ENCODE data around the gene C11orf21. TPM values are rescaled to one million over a fixed set of nuclear protein-coding genes. Genes with fewer than 3 reads are reported as not detected.
A peak's percentile ranks its signal among the peaks of the same experiment; 100 is the strongest.

The C11orf21 gene
- total RNA-seq, 1 donor from 2014 or later: not detected

GRCh38 chr11:2307501-2308331 lies 6.0 kb upstream of the C11orf21 start:
- Histone ChIP-seq H3K4me3 (ENCODE audit: low read depth, low read length) (no peak overlapping the region), H3K36me3 (ENCODE audit: control insufficient read depth, insufficient read depth, low read length) (no peaks in the 10 kb centered on the region), H3K27me3 (ENCODE audit: control insufficient read depth, insufficient read depth, low read length) (no peaks in the 10 kb centered on the region)
- TF ChIP-seq CTCF (IDR thresholded peaks at IDR 0.05; ENCODE audit: insufficient read depth, low read length, severe bottlenecking): no peak
- FAIRE-seq (no peak), DNase-seq (ENCODE audit: low read depth) (no peak)

GRCh38 chr11:2306877-2307500 lies 5.3 kb upstream of the C11orf21 start:
- no peaks in the 10 kb centered on the region for H3K36me3 ChIP-seq (ENCODE audit: control insufficient read depth, insufficient read depth, low read length)
- no peaks in the 10 kb centered on the region for H3K27me3 ChIP-seq (ENCODE audit: control insufficient read depth, insufficient read depth, low read length)
- DNase-seq (ENCODE audit: low read depth): no peak
- TF ChIP-seq CTCF (IDR thresholded peaks at IDR 0.05; ENCODE audit: insufficient read depth, low read length, severe bottlenecking): no peak
- FAIRE-seq: no peak
- H3K4me3 ChIP-seq (ENCODE audit: low read depth, low read length): no peak overlapping the region

GRCh38 chr11:2306452-2306823 lies 4.7 kb upstream of the C11orf21 start:
- DNase-seq (ENCODE audit: low read depth) (no peak), FAIRE-seq (no peak)
- H3K27me3 ChIP-seq (ENCODE audit: control insufficient read depth, insufficient read depth, low read length): no peaks in the 10 kb centered on the region
- no peak overlapping the region for H3K4me3 ChIP-seq (ENCODE audit: low read depth, low read length)
- no peak for TF ChIP-seq CTCF (IDR thresholded peaks at IDR 0.05; ENCODE audit: insufficient read depth, low read length, severe bottlenecking)
- H3K36me3 ChIP-seq (ENCODE audit: control insufficient read depth, insufficient read depth, low read length): no peaks in the 10 kb centered on the region

- Histone ChIP-seq H3K36me3 (ENCODE audit: control insufficient read depth, insufficient read depth, low read length) (no peaks in the 10 kb centered on the region), H3K4me3 (ENCODE audit: low read depth, low read length) (no peak overlapping the region), H3K27me3 (ENCODE audit: control insufficient read depth, insufficient read depth, low read length) (no peaks in the 10 kb centered on the region)
- no peak for TF ChIP-seq CTCF (IDR thresholded peaks at IDR 0.05; ENCODE audit: insufficient read depth, low read length, severe bottlenecking)
- FAIRE-seq: peak; percentile 92
- no peak for DNase-seq (ENCODE audit: low read depth)
Observed at GRCh38 chr11:2305788-2306451, 4.2 kb upstream of the C11orf21 start.

GRCh38 chr11:2305140-2305778 lies 3.5 kb upstream of the C11orf21 start:
- Histone ChIP-seq H3K36me3 (ENCODE audit: control insufficient read depth, insufficient read depth, low read length) (no peaks in the 10 kb centered on the region), H3K27me3 (ENCODE audit: control insufficient read depth, insufficient read depth, low read length) (no peaks in the 10 kb centered on the region), H3K4me3 (ENCODE audit: low read depth, low read length) (no peak overlapping the region)
- peak; percentile 98 for TF ChIP-seq CTCF (IDR thresholded peaks at IDR 0.05; ENCODE audit: insufficient read depth, low read length, severe bottlenecking)
- DNase-seq (ENCODE audit: low read depth) (peak; percentile 30), FAIRE-seq (no peak)
